ENCODE measurements around the gene NDRG2.
"Not testable (repeated sequence)": the region's sequence is repeated elsewhere in the genome, so short reads cannot be mapped to it uniquely, and the experiment has no call there.

Gene NDRG2

GRCh38 chr14:21033133-21033698, 8.4 kb upstream of the NDRG2 start:
- DNase-seq = no peak

GRCh38 chr14:21032326-21033132, 7.7 kb upstream of the NDRG2 start:
- DNase-seq = no peak

- DNase-seq = no peak
Measured at GRCh38 chr14:21030531-21030930, 5.7 kb upstream of the NDRG2 start.

- no peak for DNase-seq
Measured at GRCh38 chr14:21029917-21030316, 5.1 kb upstream of the NDRG2 start, which contains the start of gene TPPP2. Gene TPPP2, plus strand, starts transcription at chr14:21030217. Its CDS starts 365 bp downstream, at chr14:21030582.

- DNase-seq = no peak
Measured at GRCh38 chr14:21026988-21027315, 2.1 kb upstream of the NDRG2 start.

GRCh38 chr14:21026274-21026987, 1.6 kb upstream of the NDRG2 start:
- DNase-seq = no peak

GRCh38 chr14:21025371-21026273, 761 bp upstream of the NDRG2 start:
- DNase-seq = peak in 1 of 2 experiments; percentile 30

GRCh38 chr14:21023817-21024584, 860 bp downstream of the NDRG2 start:
- DNase-seq = no peak

- no peak for DNase-seq
Measured at GRCh38 chr14:21023174-21023573, 1.7 kb downstream of the NDRG2 start.

- DNase-seq = no peak
Measured at GRCh38 chr14:21022686-21023085, 2.2 kb downstream of the NDRG2 start.

GRCh38 chr14:21020977-21021545, 3.8 kb downstream of the NDRG2 start:
- no peak for DNase-seq

GRCh38 chr14:21019366-21019765, 5.5 kb downstream of the NDRG2 start:
- DNase-seq = no peak

GRCh38 chr14:21018781-21019180, 6.1 kb downstream of the NDRG2 start:
- DNase-seq = no peak

GRCh38 chr14:21018286-21018685, 6.6 kb downstream of the NDRG2 start:
- DNase-seq = no peak

GRCh38 chr14:21017528-21018245, 7.2 kb downstream of the NDRG2 start:
- DNase-seq = no peak

GRCh38 chr14:21016413-21017190, 8.3 kb downstream of the NDRG2 start:
- no peak for DNase-seq

GRCh38 chr14:21015312-21015711, 9.5 kb downstream of the NDRG2 start:
- DNase-seq = no peak

GRCh38 chr14:21014761-21015190, 10.1 kb downstream of the NDRG2 start:
- DNase-seq = peak; percentile 86 to 92

- DNase-seq = no peak
Measured at GRCh38 chr14:21011136-21011535, 13.7 kb downstream of the NDRG2 start.

- DNase-seq = not testable (repeated sequence)
Measured at GRCh38 chr14:21009721-21010120, 15.1 kb downstream of the NDRG2 start.

All from NCI-H526 (cell line).